H1 (cell line): ENCODE data around the gene PCNX3. TPM values are rescaled to one million over a fixed set of nuclear protein-coding genes. Genes with fewer than 3 reads are reported as not detected.

Experiments used
- CTCF ChIA-PET: fragments of 300-600 bp; sonication (Branson Sonifier 250); formaldehyde crosslinking; loops from one replicate; lab custom pipeline; 2021; ENCODE audit not compliant: partially characterized antibody; lab: Charles Lee
- POLR2A ChIA-PET: fragments of 300-600 bp; sonication (Branson Sonifier 250); formaldehyde crosslinking; loops from one replicate; lab custom pipeline; 2021; ENCODE audit warnings: inconsistent platforms; ENCODE audit not compliant: partially characterized antibody; lab: Charles Lee
- DNase-seq, 2 experiments: peaks; one replicate each; pipeline versions ENCODE4 v3.0.0 to v3.0.0-alpha.2; 2010 to 2022; ENCODE audit warnings: low spot score in 2 of 2, low read depth in 1 of 2, mixed read lengths in 1 of 2
- FAIRE-seq: peaks from 2 replicates; lab custom pipeline; 2011; peaks lifted over from hg19 to GRCh38; lab: Jason Lieb, UNC
- H2AFZ ChIP-seq: 2 replicates; pipeline ENCODE4 v1.8.1; 2012; ENCODE audit warnings: low read length, inconsistent platforms
- H2AK5ac ChIP-seq: 2 replicates; pipeline ENCODE4 v1.6.1; 2013; ENCODE audit warnings: low read depth, low read length
- H2BK120ac ChIP-seq: replicated peaks from 2 replicates; pipeline ENCODE3; 2013; ENCODE audit warnings: low read depth, low read length, inconsistent platforms
- H2BK12ac ChIP-seq: 2 replicates; pipeline ENCODE4 v1.6.1; 2013; ENCODE audit warnings: low read depth, low read length
- H2BK15ac ChIP-seq: 2 replicates; pipeline ENCODE4 v1.6.1; 2013; ENCODE audit warnings: low read length
- H2BK20ac ChIP-seq: 2 replicates; pipeline ENCODE4 v1.6.1; 2013; ENCODE audit warnings: low read length
- H2BK5ac ChIP-seq: 2 replicates; pipeline ENCODE4 v1.6.1; 2013; ENCODE audit warnings: low read depth, low read length
- H3K14ac ChIP-seq: 2 replicates; pipeline ENCODE4 v1.6.1; 2013; ENCODE audit warnings: inconsistent platforms; ENCODE audit not compliant: insufficient read length
- H3K18ac ChIP-seq: 2 replicates; pipeline ENCODE4 v1.6.1; 2013; ENCODE audit warnings: low read length; ENCODE audit errors: extremely low read depth
- H3K23ac ChIP-seq: 2 replicates; pipeline ENCODE4 v1.6.1; 2013; ENCODE audit warnings: inconsistent platforms; ENCODE audit not compliant: insufficient read length
- H3K23me2 ChIP-seq: 2 replicates; pipeline ENCODE4 v1.6.1; 2013; ENCODE audit warnings: low read depth, low read length
- H3K27ac ChIP-seq: 2 replicates; pipeline ENCODE4 v1.6.1; 2011; ENCODE audit warnings: low read depth, low read length, inconsistent platforms
- H3K27me3 ChIP-seq, 4 experiments: replicated peaks in 1 of 4; 1 replicate in 1 of 4; 2 replicates in 3 of 4; pipeline versions ENCODE4 v1.6.1 to v1.8.1; 2011 to 2013; ENCODE audit warnings: low read length in 3 of 4, mild to moderate bottlenecking in 3 of 4, inconsistent platforms in 2 of 4, mixed read lengths in 2 of 4, moderate library complexity in 1 of 4; ENCODE audit not compliant: control insufficient read depth in 3 of 4, insufficient read depth in 3 of 4; ENCODE audit errors: extremely low read depth in 1 of 4
- H3K36me3 ChIP-seq, 4 experiments: 2 replicates each; pipeline versions ENCODE4 v1.6.1 to v1.8.1; 2011 to 2013; ENCODE audit warnings: mild to moderate bottlenecking in 4 of 4, low read length in 3 of 4, moderate library complexity in 2 of 4, control low read depth in 1 of 4, inconsistent platforms in 1 of 4; ENCODE audit not compliant: insufficient read depth in 4 of 4, control insufficient read depth in 2 of 4
- H3K4ac ChIP-seq: replicated peaks from 2 replicates; pipeline ENCODE3; 2013; ENCODE audit warnings: low read length, low read depth, mixed read lengths, inconsistent platforms; ENCODE audit not compliant: insufficient read length
- H3K4me1 ChIP-seq, 4 experiments: replicated peaks in 1 of 4; 1 replicate in 1 of 4; 2 replicates in 3 of 4; pipeline versions ENCODE4 v1.6.1 to v1.8.1; 2011 to 2013; ENCODE audit warnings: low read length in 3 of 4, inconsistent platforms in 2 of 4, mixed read lengths in 1 of 4; ENCODE audit not compliant: insufficient read depth in 4 of 4, control insufficient read depth in 3 of 4
- H3K4me2 ChIP-seq, 2 experiments: 2 replicates each; pipeline versions ENCODE4 v1.6.1 to v1.8.1; 2011 to 2013; ENCODE audit warnings: low read depth in 2 of 2, low read length in 2 of 2, control low read depth in 1 of 2, inconsistent platforms in 1 of 2, mild to moderate bottlenecking in 1 of 2; ENCODE audit not compliant: insufficient read depth in 1 of 2
- H3K4me3 ChIP-seq, 4 experiments: fragments of 200-600, 300-600 bp in 1 of 4; sonication (generic), shearing (Covaris generic), sonication (Bioruptor Twin) in 1 of 4; 2 replicates each; pipeline versions ENCODE4 v1.5.1 to v1.8.1; 2011 to 2016; ENCODE audit warnings: low read length in 4 of 4, low read depth in 3 of 4, control low read depth in 2 of 4, inconsistent platforms in 2 of 4, mild to moderate bottlenecking in 2 of 4, mixed read lengths in 1 of 4, moderate library complexity in 1 of 4; ENCODE audit not compliant: insufficient read depth in 2 of 4; ENCODE audit errors: extremely low read depth in 1 of 4
- H3K56ac ChIP-seq: replicated peaks from 2 replicates; pipeline ENCODE3; 2013; ENCODE audit warnings: low read depth, mild to moderate bottlenecking, mixed read lengths, low read length, inconsistent platforms; ENCODE audit not compliant: insufficient read length
- H3K79me1 ChIP-seq: 2 replicates; pipeline ENCODE4 v1.6.1; 2013; ENCODE audit warnings: low read depth, low read length, control low read depth
- H3K79me2 ChIP-seq, 2 experiments: 2 replicates each; pipeline versions ENCODE4 v1.6.1 to v1.8.1; 2012 to 2013; ENCODE audit warnings: low read length in 2 of 2, mild to moderate bottlenecking in 2 of 2, inconsistent platforms in 1 of 2; ENCODE audit not compliant: insufficient read depth in 2 of 2, control insufficient read depth in 1 of 2
- H3K9ac ChIP-seq, 4 experiments: replicated peaks in 1 of 4; 1 replicate in 1 of 4; 2 replicates in 3 of 4; pipeline versions ENCODE4 v1.6.1 to v1.8.1; 2011 to 2013; ENCODE audit warnings: low read depth in 3 of 4, low read length in 3 of 4, control low read depth in 2 of 4, mild to moderate bottlenecking in 2 of 4, moderate library complexity in 2 of 4, inconsistent platforms in 1 of 4; ENCODE audit errors: extremely low read depth in 1 of 4
- H3K9me3 ChIP-seq, 2 experiments: 2 replicates each; pipeline versions ENCODE4 v1.6.1 to v1.8.1; 2012 to 2013; ENCODE audit warnings: mild to moderate bottlenecking in 2 of 2, moderate library complexity in 2 of 2, control low read depth in 1 of 2, inconsistent platforms in 1 of 2, low read depth in 1 of 2, low read length in 1 of 2, mixed read lengths in 1 of 2; ENCODE audit not compliant: insufficient read depth in 2 of 2
- H4K20me1 ChIP-seq, 2 experiments: replicated peaks in 1 of 2; 2 replicates each; pipeline versions ENCODE3 to v1.8.1; 2011 to 2013; ENCODE audit warnings: inconsistent platforms in 2 of 2, low read length in 2 of 2, mild to moderate bottlenecking in 1 of 2; ENCODE audit not compliant: insufficient read depth in 2 of 2, control insufficient read depth in 1 of 2
- H4K5ac ChIP-seq: 2 replicates; pipeline ENCODE4 v1.6.1; 2013; ENCODE audit warnings: low read length, low read depth, mixed read lengths, inconsistent platforms; ENCODE audit not compliant: insufficient read length
- H4K8ac ChIP-seq: 2 replicates; pipeline ENCODE4 v1.8.0; 2013; ENCODE audit warnings: mild to moderate bottlenecking, moderate library complexity, low read length, inconsistent platforms; ENCODE audit not compliant: insufficient read depth; ENCODE audit errors: extremely low read depth
- H4K91ac ChIP-seq: replicated peaks from 2 replicates; pipeline ENCODE3; 2013; ENCODE audit warnings: low read length, mixed read lengths, inconsistent platforms; ENCODE audit not compliant: insufficient read length
- ASH2L ChIP-seq: fragments of 200-600, 300-600 bp; sonication (generic); IDR thresholded peaks from one replicate; pipeline ENCODE4 v1.7.1; 2017; ENCODE audit warnings: low read length
- BACH1 ChIP-seq: IDR thresholded peaks from 2 replicates; pipeline ENCODE4 v1.6.1; 2012; ENCODE audit warnings: low read length, improper control_type of control experiment
- CEBPB ChIP-seq: IDR thresholded peaks from 2 replicates; pipeline ENCODE4 v1.6.1; 2012; ENCODE audit warnings: low read depth, low read length
- CHD2 ChIP-seq: IDR thresholded peaks from 2 replicates; pipeline ENCODE4 v1.6.1; 2012; ENCODE audit warnings: low read length, improper control_type of control experiment
- CTCF ChIP-seq, 3 experiments: IDR thresholded peaks; 1 replicate in 2 of 3; 2 replicates in 1 of 3; pipeline versions ENCODE4 v1.5.1 to v1.6.1; 2011; ENCODE audit warnings: low read length in 3 of 3, mild to moderate bottlenecking in 3 of 3, inconsistent platforms in 2 of 3, low read depth in 1 of 3, moderate library complexity in 1 of 3; ENCODE audit not compliant: insufficient read depth in 1 of 3; ENCODE audit errors: control extremely low read depth in 1 of 3
- KDM4A ChIP-seq: IDR thresholded peaks from one replicate; pipeline ENCODE4 v1.7.1; 2012; ENCODE audit warnings: low read depth, mild to moderate bottlenecking, moderate library complexity, low read length, inconsistent platforms; ENCODE audit not compliant: severe bottlenecking
- RAD21 ChIP-seq, 2 experiments: IDR thresholded peaks in 1 of 2; conservative IDR thresholded peaks in 1 of 2; 2 replicates each; pipeline ENCODE4 v1.6.1; 2011; ENCODE audit warnings: low read depth in 2 of 2, low read length in 2 of 2, improper control_type of control experiment in 1 of 2, inconsistent platforms in 1 of 2, mild to moderate bottlenecking in 1 of 2, moderate library complexity in 1 of 2
- TAF1 ChIP-seq: IDR thresholded peaks from 2 replicates; pipeline ENCODE4 v1.6.1; 2011; ENCODE audit warnings: mild to moderate bottlenecking, low read depth, low read length
- YY1 ChIP-seq: IDR thresholded peaks from 2 replicates; pipeline ENCODE4 v1.6.1; 2011; ENCODE audit warnings: low read depth, mild to moderate bottlenecking, low read length
- WGBS, 2 experiments: shearing (Covaris generic) in 1 of 2; methylation state at CpG; one replicate each; pipeline versions ENCODE4 v1.1.6 to v1.1.7; 2013 to 2015; ENCODE audit warnings: low lambda C conversion rate in 2 of 2, mixed read lengths in 2 of 2, inconsistent platforms in 1 of 2, low coverage in 1 of 2, missing lambda C conversion rate in 1 of 2; ENCODE audit not compliant: insufficient replicate concordance in 2 of 2, insufficient coverage in 1 of 2, insufficient read length in 1 of 2; ENCODE audit errors: extremely low coverage in 1 of 2, missing lambda C conversion rate in 1 of 2; 5-methylcytosine and 5-hydroxymethylcytosine counted together
- polyA plus RNA-seq, 7 experiments: library from polyadenylated mRNA; depleted of rRNA in 3 of 7; stranded (reverse) in 5 of 7; unstranded in 2 of 7; fragments of >200 nt in 5 of 7; fragments of 200-250 nt in 2 of 7; gene quantifications; 1 replicate in 5 of 7; 2 replicates in 1 of 7; 4 replicates in 1 of 7; pipeline versions ENCODE4 v1.2.1 to v1.2.3, GENCODE V29; 2011 to 2013; ENCODE audit warnings: missing spikeins in 2 of 7, mixed read lengths in 2 of 7
- total RNA-seq: library from RNA; stranded (reverse); fragmentation: NEBNext Ultra II Directional; extraction: Animal tissue kit (Norgen Biotek cat#: 25700); gene quantifications from 2 replicates; pipeline ENCODE4 v1.2.1, GENCODE V29; 2021

The PCNX3 gene
- total and polyA plus RNA-seq, 2 of the 8 experiments (the other 6 are each of a cell fraction or from before 2014, with no cell fraction given): 27.2 to 38.8 TPM

GRCh38 chr11:65625628-65626342 lies 10.2 kb downstream of the PCNX3 start:
- Histone ChIP-seq H3K9me3 (no peaks in the 10 kb centered on the region), H3K36me3 (peaks cover 27 to 56% (median 44%) of the 10 kb centered on the region in 4 experiments; a peak in 7 of 8 replicates), H3K79me1 (no peaks in the 10 kb centered on the region; the same call in 1 of the 2 replicates), H4K20me1 (peaks cover 0 to 35% of the 10 kb centered on the region in 2 experiments), H2BK12ac (no peak overlapping the region), H3K79me2 (no peaks in the 10 kb centered on the region), H2BK20ac (no peak overlapping the region), H2BK15ac (no peak overlapping the region), H4K8ac (peak overlapping the region; percentile 57; the same call in 1 of the 2 replicates), H3K27ac (no peak overlapping the region), H3K4me3 (no peak overlapping the region), H4K5ac (no peak overlapping the region), H2BK5ac (no peak overlapping the region), H3K4ac (no peak overlapping the region), H4K91ac (no peak overlapping the region), H2AK5ac (no peak overlapping the region), H3K4me1 (no peaks in the 10 kb centered on the region), H3K14ac (no peak overlapping the region), H2AFZ (no peak overlapping the region), H3K27me3 (no peaks in the 10 kb centered on the region), H3K23me2 (no peaks in the 10 kb centered on the region), H3K23ac (no peak overlapping the region), H2BK120ac (no peak overlapping the region), H3K9ac (no peak overlapping the region), H3K56ac (no peak overlapping the region), H3K4me2 (no peak overlapping the region), H3K18ac (no peak overlapping the region)
- DNase-seq (peak in 1 of 2 experiments; percentile 70), FAIRE-seq (no peak)
- CTCF ChIA-PET: interaction anchor here (0.6 to 3.0 kb wide), 25 partner anchors 8 to 352 kb away, joined by 3 to 14 read pairs (median 3); partner anchors contain the start of gene SIPA1
- POLR2A ChIA-PET: interaction anchor here (1.1 to 4.1 kb wide), 8 partner anchors 8 to 38 kb away, joined by 3 to 40 read pairs (median 6); partner anchors contain the start of genes PCNX3 and SIPA1
- WGBS, 2 experiments: 87% methylated on average over 28 of the region's 30 CpGs; no CpG with 5 or more reads in 1 of the 2 experiments
- TF ChIP-seq TAF1: no peak
- no peak for TF ChIP-seq CEBPB
- TF ChIP-seq YY1: 0 out of 2 replicates have a peak, but pooled peaks have one; percentile 13
- peak; percentile 23 for TF ChIP-seq ASH2L
- no peak for TF ChIP-seq CHD2
- no peak for TF ChIP-seq KDM4A
- TF ChIP-seq RAD21 (IDR thresholded peaks at IDR 0.05 in 1 of 2, conservative IDR thresholded peaks at IDR 0.05 in 1 of 2; ENCODE audit: low read depth in 2 of 2, low read length in 2 of 2): peak; percentile 61 to 64
- TF ChIP-seq CTCF (IDR thresholded peaks at IDR 0.05; ENCODE audit: control extremely low read depth in 1 of 3, insufficient read depth in 1 of 3, low read depth in 1 of 3, low read length in 3 of 3): peak in 2 of 3 experiments; percentile 42 to 59; a peak in 2 of 4 replicates
- no peak for TF ChIP-seq BACH1
